Effector memory CD8-positive, alpha-beta T cell (primary cell): Measurements from ENCODE around the gene TMEM250.

Experiments
- ATAC-seq: fragments of 150-1000 bp; cut with Tn5 transposase; replicated peaks from 2 replicates; pipeline ENCODE4 v1.10.0; 2021; ENCODE audit warnings: mild to moderate bottlenecking, moderate library complexity
- DNase-seq, 3 experiments: peaks; one replicate each; pipeline ENCODE4 v3.0.0; 2021
- H3K27ac Mint-ChIP-seq, 2 donors: one replicate each; pipeline ENCODE4 v1.8.0; 2022; ENCODE audit warnings: mild to moderate bottlenecking in 2 of 2, mixed read lengths in 2 of 2, moderate library complexity in 2 of 2
- H3K27me3 Mint-ChIP-seq, 2 donors: one replicate each; pipeline ENCODE4 v1.8.0; 2022; ENCODE audit warnings: mixed read lengths in 2 of 2
- H3K36me3 Mint-ChIP-seq: one replicate; pipeline ENCODE4 v1.8.0; 2022; ENCODE audit warnings: mild to moderate bottlenecking, moderate library complexity, mixed read lengths; ENCODE audit not compliant: insufficient read depth
- H3K4me1 Mint-ChIP-seq, 2 donors: one replicate each; pipeline ENCODE4 v1.8.0; 2022; ENCODE audit warnings: low read depth in 2 of 2, mixed read lengths in 2 of 2
- H3K4me3 Mint-ChIP-seq, 2 donors: one replicate each; pipeline ENCODE4 v1.8.0; 2022; ENCODE audit warnings: mild to moderate bottlenecking in 2 of 2, mixed read lengths in 2 of 2, moderate library complexity in 2 of 2
- H3K9me3 Mint-ChIP-seq, 2 donors: one replicate each; pipeline ENCODE4 v1.8.0; 2022; ENCODE audit warnings: mixed read lengths in 2 of 2

Gene TMEM250

GRCh38 chr9:136133191-136133958, 14.7 kb upstream of the TMEM250 start:
- Mint-ChIP-seq H3K36me3 (peaks cover 3% of the 10 kb centered on the region), H3K27me3 (peaks cover 44 to 85% of the 10 kb centered on the region in 2 donors), H3K4me3 (peak overlapping the region; percentile 62 to 77), H3K27ac (no peak overlapping the region), H3K9me3 (no peaks in the 10 kb centered on the region), H3K4me1 (peaks cover 4 to 8% of the 10 kb centered on the region in 2 donors)
- ATAC-seq (peak; percentile 77), DNase-seq (no peak)

GRCh38 chr9:136132512-136133050, 13.9 kb upstream of the TMEM250 start:
- Mint-ChIP-seq H3K27me3 (peaks cover 47 to 90% of the 10 kb centered on the region in 2 donors), H3K4me3 (no peak overlapping the region), H3K36me3 (peaks cover 3% of the 10 kb centered on the region), H3K27ac (no peak overlapping the region), H3K4me1 (peaks cover 4 to 8% of the 10 kb centered on the region in 2 donors), H3K9me3 (no peaks in the 10 kb centered on the region)
- ATAC-seq: peak; percentile 24
- no peak for DNase-seq

- peaks cover 4 to 8% of the 10 kb centered on the region in 2 donors for H3K4me1 Mint-ChIP-seq
- ATAC-seq: no peak
- H3K27ac Mint-ChIP-seq: no peak overlapping the region
- no peak overlapping the region for H3K4me3 Mint-ChIP-seq
- H3K27me3 Mint-ChIP-seq: peaks cover 47 to 89% of the 10 kb centered on the region in 2 donors
- H3K36me3 Mint-ChIP-seq: peaks cover 3% of the 10 kb centered on the region
- no peaks in the 10 kb centered on the region for H3K9me3 Mint-ChIP-seq
- DNase-seq: no peak
Measured at GRCh38 chr9:136131629-136132511, 13.2 kb upstream of the TMEM250 start.

- Mint-ChIP-seq H3K27ac (no peak overlapping the region), H3K27me3 (peaks cover 43 to 78% of the 10 kb centered on the region in 2 donors), H3K9me3 (no peaks in the 10 kb centered on the region), H3K4me1 (peaks cover 4 to 8% of the 10 kb centered on the region in 2 donors), H3K36me3 (peaks cover 3% of the 10 kb centered on the region), H3K4me3 (no peak overlapping the region)
- DNase-seq (no peak), ATAC-seq (no peak)
Measured at GRCh38 chr9:136129176-136129575, 10.5 kb upstream of the TMEM250 start.

- H3K36me3 Mint-ChIP-seq: peaks cover 3% of the 10 kb centered on the region
- H3K4me3 Mint-ChIP-seq: no peak overlapping the region
- ATAC-seq (no peak), DNase-seq (no peak)
- H3K9me3 Mint-ChIP-seq: no peaks in the 10 kb centered on the region
- H3K4me1 Mint-ChIP-seq: peaks cover under 1% of the 10 kb centered on the region in 2 donors
- no peak overlapping the region for H3K27ac Mint-ChIP-seq
- H3K27me3 Mint-ChIP-seq: peaks cover 35 to 70% of the 10 kb centered on the region in 2 donors
Measured at GRCh38 chr9:136128436-136128835, 9.8 kb upstream of the TMEM250 start.

GRCh38 chr9:136127313-136127712, 8.6 kb upstream of the TMEM250 start:
- no peak for DNase-seq
- peaks cover 34 to 67% of the 10 kb centered on the region in 2 donors for H3K27me3 Mint-ChIP-seq
- peaks cover 8% of the 10 kb centered on the region for H3K36me3 Mint-ChIP-seq
- no peak overlapping the region for H3K4me3 Mint-ChIP-seq
- ATAC-seq: no peak
- H3K27ac Mint-ChIP-seq: no peak overlapping the region
- H3K9me3 Mint-ChIP-seq: no peaks in the 10 kb centered on the region
- H3K4me1 Mint-ChIP-seq: peaks cover 0 to 3% of the 10 kb centered on the region in 2 donors

GRCh38 chr9:136124976-136125692, 6.5 kb upstream of the TMEM250 start:
- no peak for ATAC-seq

GRCh38 chr9:136122425-136123383, 4.0 kb upstream of the TMEM250 start:
- Mint-ChIP-seq H3K27ac (no peak overlapping the region), H3K4me3 (no peak overlapping the region), H3K9me3 (no peaks in the 10 kb centered on the region), H3K4me1 (peaks cover 0 to 3% of the 10 kb centered on the region in 2 donors), H3K36me3 (peaks cover 10% of the 10 kb centered on the region), H3K27me3 (peaks cover 10 to 22% of the 10 kb centered on the region in 2 donors)
- DNase-seq (peak; percentile 74 to 77 (median 75)), ATAC-seq (peak; percentile 16)

More at GRCh38 chr9:136124976-136125692, 6.5 kb upstream of the TMEM250 start:
- H3K27ac Mint-ChIP-seq: no peak overlapping the region
- H3K27me3 Mint-ChIP-seq: peaks cover 25 to 46% of the 10 kb centered on the region in 2 donors
- H3K4me3 Mint-ChIP-seq: no peak overlapping the region
- no peak for DNase-seq
- no peaks in the 10 kb centered on the region for H3K9me3 Mint-ChIP-seq
- H3K36me3 Mint-ChIP-seq: peaks cover 6% of the 10 kb centered on the region
- H3K4me1 Mint-ChIP-seq: peaks cover 0 to 3% of the 10 kb centered on the region in 2 donors

- Mint-ChIP-seq H3K4me1 (peaks cover 0 to 3% of the 10 kb centered on the region in 2 donors), H3K9me3 (no peaks in the 10 kb centered on the region), H3K36me3 (peaks cover 16% of the 10 kb centered on the region), H3K27ac (no peak overlapping the region), H3K4me3 (no peak overlapping the region), H3K27me3 (peaks cover 10 to 16% of the 10 kb centered on the region in 2 donors)
- DNase-seq (no peak), ATAC-seq (no peak)
Measured at GRCh38 chr9:136121801-136122200, 3.1 kb upstream of the TMEM250 start.

- no peaks in the 10 kb centered on the region for H3K9me3 Mint-ChIP-seq
- peak overlapping the region in 1 of 2 donors; percentile 17 for H3K4me3 Mint-ChIP-seq
- peaks cover 8 to 11% of the 10 kb centered on the region in 2 donors for H3K27me3 Mint-ChIP-seq
- ATAC-seq (no peak), DNase-seq (no peak)
- peaks cover 17% of the 10 kb centered on the region for H3K36me3 Mint-ChIP-seq
- peak overlapping the region in 1 of 2 donors; percentile 20 for H3K27ac Mint-ChIP-seq
- H3K4me1 Mint-ChIP-seq: peaks cover 4 to 6% of the 10 kb centered on the region in 2 donors
Measured at GRCh38 chr9:136120438-136120844, 1.8 kb upstream of the TMEM250 start.

- ATAC-seq (no peak), DNase-seq (no peak)
- H3K4me3 Mint-ChIP-seq: peak overlapping the region in 1 of 2 donors; percentile 36
- peaks cover 18% of the 10 kb centered on the region for H3K36me3 Mint-ChIP-seq
- H3K27me3 Mint-ChIP-seq: peaks cover 3 to 6% of the 10 kb centered on the region in 2 donors
- peak overlapping the region in 1 of 2 donors; percentile 46 for H3K27ac Mint-ChIP-seq
- H3K9me3 Mint-ChIP-seq: no peaks in the 10 kb centered on the region
- peaks cover 4 to 6% of the 10 kb centered on the region in 2 donors for H3K4me1 Mint-ChIP-seq
Measured at GRCh38 chr9:136119883-136120393, 1.3 kb upstream of the TMEM250 start.
